ENCODE data around the gene CDK15.

GRCh38 chr2:201761101-201761500 lies 45.2 kb upstream of the CDK15 start:
- no peak for TF ChIP-seq CTCF (IDR thresholded peaks at IDR 0.05)
- TF ChIP-seq POLR2A (IDR thresholded peaks at IDR 0.05), result no peak
- TF ChIP-seq EP300 (IDR thresholded peaks at IDR 0.05), result no peak
- no peak for TF ChIP-seq POLR2AphosphoS5 (IDR thresholded peaks at IDR 0.05)

All from gastroesophageal sphincter (tissue), 3 donors.